ENCODE data around the gene UBE2L3. TPM values are rescaled to one million over a fixed set of nuclear protein-coding genes. Genes with fewer than 3 reads are reported as not detected.

The UBE2L3 gene
- total RNA-seq, 5 donors from 2014 or later (not counting 1 experiment from before 2014, with no cell fraction given), result 28.4 to 38.7 (median 34.3) TPM

GRCh38 chr22:21652010-21652546 lies 84.6 kb downstream of the UBE2L3 start:
- under 1% methylated on average over 40 of the region's 44 CpGs for WGBS (ENCODE audit: insufficient coverage)
- Histone ChIP-seq H3K4me1 (ENCODE audit: control insufficient read depth in 1 of 2, extremely low read depth in 1 of 2, insufficient read depth in 2 of 2, low read length in 2 of 2) (peaks cover 14 to 32% of the 10 kb centered on the region in 2 experiments), H3K4me3 (ENCODE audit: control insufficient read depth in 1 of 2, extremely low read depth in 1 of 2, low read length in 1 of 2) (peak overlapping the region; percentile 51 to 86), H3K27ac (ENCODE audit: low read length) (no peak overlapping the region), H3K36me3 (ENCODE audit: control insufficient read depth in 2 of 2, extremely low read depth in 1 of 2, insufficient read depth in 1 of 2, low read length in 1 of 2) (peaks cover 0 to 3% of the 10 kb centered on the region in 2 donors), H3K27me3 (replicated peaks in 1 of 2; ENCODE audit: control insufficient read depth in 2 of 2, extremely low read depth in 1 of 2, insufficient read depth in 2 of 2, low read length in 1 of 2) (no peaks in the 10 kb centered on the region), H3K9me3 (no peaks in the 10 kb centered on the region)
- Mint-ChIP-seq H3K4me3 (peak overlapping the region; percentile 82 to 90 (median 83)), H3K27me3 (no peaks in the 10 kb centered on the region), H3K36me3 (peaks cover 7% of the 10 kb centered on the region), H3K9me3 (no peaks in the 10 kb centered on the region), H3K4me1 (peaks cover 24 to 28% (median 27%) of the 10 kb centered on the region in 3 donors), H3K27ac (no peak overlapping the region)
- peak; percentile 98 for ATAC-seq (replicated peaks in 1 of 4)
- peak; percentile 60 to 87 (median 75) for DNase-seq
- CTCF ChIA-PET, result interaction anchor here in 1 of 2 donors (1.0 kb wide), 1 partner anchor 23 kb away, joined by 6 read pairs; the partner anchor contains the start of gene YDJC
- POLR2A ChIA-PET, result no interaction called here

GRCh38 chr22:21652547-21653545 lies 85.3 kb downstream of the UBE2L3 start:
- POLR2A ChIA-PET, result no interaction called here
- Mint-ChIP-seq H3K27ac (no peak overlapping the region), H3K4me1 (peaks cover 27 to 32% (median 31%) of the 10 kb centered on the region in 3 donors), H3K27me3 (no peaks in the 10 kb centered on the region), H3K36me3 (peaks cover 7% of the 10 kb centered on the region), H3K9me3 (no peaks in the 10 kb centered on the region), H3K4me3 (peak overlapping the region; percentile 82 to 90 (median 83))
- WGBS (ENCODE audit: insufficient coverage), result 43% methylated on average over 21 of the region's 40 CpGs
- H3K27ac ChIP-seq (ENCODE audit: low read length), result no peak overlapping the region
- ATAC-seq (replicated peaks in 1 of 4) (no peak), DNase-seq (no peak)
- peaks cover 0 to 3% of the 10 kb centered on the region in 2 donors for H3K36me3 ChIP-seq (ENCODE audit: control insufficient read depth in 2 of 2, extremely low read depth in 1 of 2, insufficient read depth in 1 of 2, low read length in 1 of 2)
- peaks cover 16 to 36% of the 10 kb centered on the region in 2 experiments for H3K4me1 ChIP-seq (ENCODE audit: control insufficient read depth in 1 of 2, extremely low read depth in 1 of 2, insufficient read depth in 2 of 2, low read length in 2 of 2)
- no peaks in the 10 kb centered on the region for H3K27me3 ChIP-seq (replicated peaks in 1 of 2; ENCODE audit: control insufficient read depth in 2 of 2, extremely low read depth in 1 of 2, insufficient read depth in 2 of 2, low read length in 1 of 2)
- H3K9me3 ChIP-seq, result no peaks in the 10 kb centered on the region
- peak overlapping the region in 1 of 2 donors; percentile 51 for H3K4me3 ChIP-seq (ENCODE audit: control insufficient read depth in 1 of 2, extremely low read depth in 1 of 2, low read length in 1 of 2)
- CTCF ChIA-PET, result interaction anchor here in 1 of 2 donors (1.0 kb wide), 1 partner anchor 11 kb away, joined by 3 read pairs; no protein-coding TSS in a partner anchor

DNA sequence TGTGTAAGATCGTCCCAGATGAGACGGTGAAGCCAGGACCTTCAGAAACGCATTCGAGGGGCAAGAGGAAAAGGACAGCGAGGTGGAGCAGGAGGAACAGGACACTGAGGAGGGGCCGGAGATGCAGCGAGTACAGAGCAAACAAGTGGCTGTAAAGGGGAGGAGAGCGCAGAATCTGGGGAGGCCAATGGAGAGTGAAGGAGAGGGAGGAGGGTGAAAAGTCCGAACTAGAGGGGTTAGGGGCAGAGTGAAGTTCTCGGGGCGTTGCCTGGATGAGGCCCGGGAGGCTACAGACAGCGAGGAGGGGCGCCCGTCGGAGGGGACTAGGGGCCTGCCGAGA lies 89.5 kb downstream of the UBE2L3 start:
- Histone ChIP-seq H3K27me3 (replicated peaks in 1 of 2; ENCODE audit: control insufficient read depth in 2 of 2, extremely low read depth in 1 of 2, insufficient read depth in 2 of 2, low read length in 1 of 2) (no peaks in the 10 kb centered on the region), H3K27ac (ENCODE audit: low read length) (no peak overlapping the region), H3K36me3 (ENCODE audit: control insufficient read depth in 2 of 2, extremely low read depth in 1 of 2, insufficient read depth in 1 of 2, low read length in 1 of 2) (no peaks in the 10 kb centered on the region), H3K9me3 (no peaks in the 10 kb centered on the region), H3K4me1 (ENCODE audit: control insufficient read depth in 1 of 2, extremely low read depth in 1 of 2, insufficient read depth in 2 of 2, low read length in 2 of 2) (peaks cover 8 to 30% of the 10 kb centered on the region in 2 experiments), H3K4me3 (ENCODE audit: control insufficient read depth in 1 of 2, extremely low read depth in 1 of 2, low read length in 1 of 2) (peak overlapping the region in 1 of 2 donors; percentile 47)
- no peaks in the 10 kb centered on the region for H3K9me3 Mint-ChIP-seq
- H3K27me3 Mint-ChIP-seq, result no peaks in the 10 kb centered on the region
- H3K36me3 Mint-ChIP-seq, result no peaks in the 10 kb centered on the region
- ChIA-PET CTCF (interaction anchor here in 1 of 2 donors (0.6 kb wide), 2 partner anchors 13 to 242 kb away, joined by 3 to 5 read pairs; no protein-coding TSS in a partner anchor), POLR2A (no interaction called here)
- DNase-seq (no peak), ATAC-seq (replicated peaks in 1 of 4) (no peak)
- peak overlapping the region; percentile 66 to 81 (median 68) for H3K4me3 Mint-ChIP-seq
- WGBS (ENCODE audit: insufficient coverage), result 74% methylated on average over 17 of the region's 17 CpGs
- peaks cover 13 to 17% (median 14%) of the 10 kb centered on the region in 3 donors for H3K4me1 Mint-ChIP-seq
- peak overlapping the region; percentile 34 to 74 for H3K27ac Mint-ChIP-seq

DNA sequence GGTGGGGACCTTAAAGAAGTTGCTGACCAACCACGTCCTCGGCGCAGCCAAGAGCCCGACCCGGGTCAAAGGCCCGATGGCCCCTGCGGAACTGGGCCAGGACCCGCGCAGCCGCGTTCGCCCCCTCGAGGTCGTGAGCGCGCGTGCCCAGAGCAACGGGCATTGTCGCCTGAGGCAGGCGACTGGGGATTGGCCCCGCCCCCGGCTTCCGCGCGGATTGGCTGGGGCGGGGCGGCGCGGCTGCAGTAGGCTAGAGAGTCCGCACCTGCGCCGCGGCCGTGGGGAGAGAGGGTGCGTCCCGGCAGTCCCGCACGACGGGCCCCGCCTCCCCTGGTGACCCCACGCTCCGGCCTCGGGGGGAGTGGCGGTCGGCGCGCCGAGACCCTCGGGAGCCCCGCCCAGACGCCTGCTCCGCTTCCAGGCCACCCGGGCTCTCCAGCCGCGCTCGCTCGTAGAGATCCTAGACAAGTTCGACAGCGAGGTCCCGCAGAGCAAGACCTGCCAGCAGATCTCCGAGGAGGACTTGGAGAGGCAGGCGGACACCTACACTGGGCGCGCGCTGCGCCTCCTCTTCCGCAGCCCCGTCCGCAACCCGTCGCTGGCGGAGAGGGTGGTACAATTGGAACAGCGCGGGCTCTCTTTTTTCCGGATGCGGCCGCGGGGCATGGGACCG lies 90.0 kb downstream of the UBE2L3 start:
- Histone ChIP-seq H3K9me3 (no peaks in the 10 kb centered on the region), H3K36me3 (ENCODE audit: control insufficient read depth in 2 of 2, extremely low read depth in 1 of 2, insufficient read depth in 1 of 2, low read length in 1 of 2) (no peaks in the 10 kb centered on the region), H3K27ac (ENCODE audit: low read length) (no peak overlapping the region), H3K4me1 (ENCODE audit: control insufficient read depth in 1 of 2, extremely low read depth in 1 of 2, insufficient read depth in 2 of 2, low read length in 2 of 2) (peaks cover 8 to 25% of the 10 kb centered on the region in 2 experiments), H3K27me3 (replicated peaks in 1 of 2; ENCODE audit: control insufficient read depth in 2 of 2, extremely low read depth in 1 of 2, insufficient read depth in 2 of 2, low read length in 1 of 2) (no peaks in the 10 kb centered on the region), H3K4me3 (ENCODE audit: control insufficient read depth in 1 of 2, extremely low read depth in 1 of 2, low read length in 1 of 2) (peak overlapping the region; percentile 51 to 73)
- H3K9me3 Mint-ChIP-seq, result no peaks in the 10 kb centered on the region
- peak overlapping the region; percentile 34 to 48 for H3K27ac Mint-ChIP-seq
- ATAC-seq (replicated peaks in 1 of 4) (peak; percentile 94 to 96 (median 94)), DNase-seq (peak; percentile 32 to 86 (median 63))
- ChIA-PET CTCF (no interaction called here), POLR2A (no interaction called here)
- no peaks in the 10 kb centered on the region for H3K36me3 Mint-ChIP-seq
- no peaks in the 10 kb centered on the region for H3K27me3 Mint-ChIP-seq
- peaks cover 13 to 14% (median 14%) of the 10 kb centered on the region in 3 donors for H3K4me1 Mint-ChIP-seq
- WGBS (ENCODE audit: insufficient coverage), result 1% methylated on average over 67 of the region's 79 CpGs
- H3K4me3 Mint-ChIP-seq, result peak overlapping the region; percentile 68 to 87 (median 76)

DNA sequence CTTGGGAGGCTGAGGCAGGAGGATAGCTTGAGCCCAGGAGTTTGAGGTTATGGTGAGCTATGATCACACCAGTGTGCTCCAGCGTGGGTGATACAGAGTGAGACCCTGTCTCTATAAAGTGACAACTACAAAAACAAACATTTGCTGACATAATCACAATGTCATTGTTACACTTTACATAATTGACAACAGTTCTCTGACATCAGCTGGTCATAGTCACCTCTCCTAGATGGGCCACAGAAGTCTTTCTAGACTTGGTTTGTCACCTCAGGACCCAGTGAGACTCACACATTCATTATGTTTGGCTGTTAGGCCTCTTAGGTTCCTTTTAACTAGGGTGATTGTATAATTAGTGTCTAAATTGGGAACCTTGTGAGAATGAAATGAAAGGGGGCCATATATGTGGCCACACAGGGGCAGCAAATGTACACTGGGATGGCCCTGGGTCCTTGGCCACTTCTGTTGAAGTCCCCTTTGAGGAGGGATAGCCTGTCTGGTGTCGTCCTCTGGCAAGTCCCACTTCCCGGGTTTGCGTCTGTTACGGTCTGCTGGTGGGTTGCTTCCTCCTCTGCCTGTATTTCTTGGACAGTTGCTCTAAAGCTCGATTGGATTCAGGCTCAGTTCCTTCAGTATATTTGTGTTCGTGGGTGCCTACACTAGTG lies 92.5 kb downstream of the UBE2L3 start:
- WGBS (ENCODE audit: insufficient coverage), result 88% methylated on average over 5 of the region's 7 CpGs
- H3K27ac Mint-ChIP-seq, result no peak overlapping the region
- POLR2A ChIA-PET, result no interaction called here
- H3K27me3 Mint-ChIP-seq, result no peaks in the 10 kb centered on the region
- Histone ChIP-seq H3K27me3 (replicated peaks in 1 of 2; ENCODE audit: control insufficient read depth in 2 of 2, extremely low read depth in 1 of 2, insufficient read depth in 2 of 2, low read length in 1 of 2) (no peaks in the 10 kb centered on the region), H3K4me3 (ENCODE audit: control insufficient read depth in 1 of 2, extremely low read depth in 1 of 2, low read length in 1 of 2) (no peak overlapping the region), H3K27ac (ENCODE audit: low read length) (no peak overlapping the region), H3K4me1 (ENCODE audit: control insufficient read depth in 1 of 2, extremely low read depth in 1 of 2, insufficient read depth in 2 of 2, low read length in 2 of 2) (peaks cover 8 to 21% of the 10 kb centered on the region in 2 experiments), H3K36me3 (ENCODE audit: control insufficient read depth in 2 of 2, extremely low read depth in 1 of 2, insufficient read depth in 1 of 2, low read length in 1 of 2) (no peaks in the 10 kb centered on the region), H3K9me3 (no peaks in the 10 kb centered on the region)
- no peak for DNase-seq
- no peaks in the 10 kb centered on the region for H3K9me3 Mint-ChIP-seq
- CTCF ChIA-PET, result no interaction called here
- ATAC-seq (replicated peaks in 1 of 4), result no peak
- H3K4me3 Mint-ChIP-seq, result peak overlapping the region in 1 of 3 donors; percentile 6
- no peaks in the 10 kb centered on the region for H3K36me3 Mint-ChIP-seq
- peaks cover 14 to 16% (median 16%) of the 10 kb centered on the region in 3 donors for H3K4me1 Mint-ChIP-seq
